ENCODE measurements around the gene ZCCHC17.

The ZCCHC17 gene

GRCh38 chr1:31409946-31410858 is 113.4 kb downstream of the ZCCHC17 start:
- DNase-seq: no peak
- in situ Hi-C loops (cut with MboI; ENCODE audit: low pct_unique_long_range_greater_than_20kb, low sequenced_read_pairs): no loop called here

GRCh38 chr1:31410871-31411270 is 114.0 kb downstream of the ZCCHC17 start:
- in situ Hi-C loops (cut with MboI; ENCODE audit: low pct_unique_long_range_greater_than_20kb, low sequenced_read_pairs): no loop called here

GRCh38 chr1:31412205-31412604 is 115.4 kb downstream of the ZCCHC17 start:
- DNase-seq: no peak
- in situ Hi-C loops (cut with MboI; ENCODE audit: low pct_unique_long_range_greater_than_20kb, low sequenced_read_pairs): no loop called here

More at GRCh38 chr1:31410871-31411270, 114.0 kb downstream of the ZCCHC17 start:
- DNase-seq: no peak

- in situ Hi-C loops (cut with MboI; ENCODE audit: low pct_unique_long_range_greater_than_20kb, low sequenced_read_pairs): no loop called here
- no peak for DNase-seq
Measured at GRCh38 chr1:31412732-31413404, 116.0 kb downstream of the ZCCHC17 start, which contains the start of gene SERINC2. SERINC2 (plus strand) TSS chr1:31413213; CDS start chr1:31413266, 53 bp downstream.

- DNase-seq: peak; percentile 47
- in situ Hi-C loops (cut with MboI; ENCODE audit: low pct_unique_long_range_greater_than_20kb, low sequenced_read_pairs): no loop called here
Measured at GRCh38 chr1:31413405-31414001, 116.7 kb downstream of the ZCCHC17 start.
